Measurements from ENCODE around the gene GPR3. TPM values are rescaled to one million over a fixed set of nuclear protein-coding genes. Genes with fewer than 3 reads are reported as not detected.

GPR3 gene
- total and polyA plus RNA-seq, 2 of the 8 experiments (the other 6 are each of a cell fraction or from before 2014, with no cell fraction given): 9.9 to 26.5 TPM

- no peak overlapping the region for H3K4ac ChIP-seq (replicated peaks; ENCODE audit: insufficient read length, low read depth, low read length)
- no peaks in the 10 kb centered on the region for H3K27me3 ChIP-seq (replicated peaks in 1 of 4; ENCODE audit: control insufficient read depth in 3 of 4, extremely low read depth in 1 of 4, insufficient read depth in 3 of 4, low read length in 3 of 4)
- H3K4me2 ChIP-seq (ENCODE audit: insufficient read depth in 1 of 2, low read depth in 2 of 2, low read length in 2 of 2): no peak overlapping the region
- no peak overlapping the region for H4K91ac ChIP-seq (replicated peaks; ENCODE audit: insufficient read length, low read length)
- no peak overlapping the region for H2BK12ac ChIP-seq (ENCODE audit: low read depth, low read length)
- no peaks in the 10 kb centered on the region for H3K9me3 ChIP-seq (ENCODE audit: insufficient read depth in 2 of 2, low read depth in 1 of 2, low read length in 1 of 2)
- H3K18ac ChIP-seq (ENCODE audit: extremely low read depth, low read length): no peak overlapping the region
- H2BK5ac ChIP-seq (ENCODE audit: low read depth, low read length): no peak overlapping the region
- no peak overlapping the region for H2AFZ ChIP-seq (ENCODE audit: low read length)
- H2BK15ac ChIP-seq (ENCODE audit: low read length): no peak overlapping the region
- H3K23ac ChIP-seq (ENCODE audit: insufficient read length): no peak overlapping the region
- no peaks in the 10 kb centered on the region for H3K23me2 ChIP-seq (ENCODE audit: low read depth, low read length)
- WGBS, 2 experiments (ENCODE audit: extremely low coverage in 1 of 2, insufficient coverage in 1 of 2, insufficient read length in 1 of 2, insufficient replicate concordance in 2 of 2, low coverage in 1 of 2, low lambda C conversion rate in 2 of 2, missing lambda C conversion rate in 1 of 2): 84% methylated on average over 2 of the region's 2 CpGs; no CpG with 5 or more reads in 1 of the 2 experiments
- H3K79me1 ChIP-seq (ENCODE audit: low read depth, low read length): no peaks in the 10 kb centered on the region; the same call in 1 of the 2 replicates
- no peak overlapping the region for H2BK120ac ChIP-seq (replicated peaks; ENCODE audit: low read depth, low read length)
- no peak overlapping the region for H3K9ac ChIP-seq (replicated peaks in 1 of 4; ENCODE audit: extremely low read depth in 1 of 4, low read depth in 3 of 4, low read length in 3 of 4)
- no peak for FAIRE-seq
- no peak for DNase-seq (ENCODE audit: low read depth in 1 of 2, low spot score in 2 of 2)
- H4K5ac ChIP-seq (ENCODE audit: insufficient read length, low read depth, low read length): no peak overlapping the region
- peaks cover 0 to 6% (median 3%) of the 10 kb centered on the region in 4 experiments; a peak in 3 of 7 replicates for H3K4me1 ChIP-seq (replicated peaks in 1 of 4; ENCODE audit: control insufficient read depth in 3 of 4, insufficient read depth in 4 of 4, low read length in 3 of 4)
- H2AK5ac ChIP-seq (ENCODE audit: low read depth, low read length): no peak overlapping the region
- POLR2A ChIA-PET (ENCODE audit: partially characterized antibody): interaction anchor here (1.2 to 1.8 kb wide), 2 partner anchors 8 to 10 kb away, joined by 3 read pairs; no protein-coding TSS in a partner anchor
- no peak overlapping the region for H2BK20ac ChIP-seq (ENCODE audit: low read length)
- no peak overlapping the region for H3K56ac ChIP-seq (replicated peaks; ENCODE audit: insufficient read length, low read depth, low read length)
- no peak overlapping the region for H3K27ac ChIP-seq (ENCODE audit: low read depth, low read length)
- TF ChIP-seq KDM4A (IDR thresholded peaks at IDR 0.05; ENCODE audit: low read depth, low read length, severe bottlenecking) (no peak), NANOG (IDR thresholded peaks at IDR 0.05; ENCODE audit: insufficient read depth, low read depth, low read length, poor library complexity, severe bottlenecking) (no peak), SRF (IDR thresholded peaks at IDR 0.05; ENCODE audit: low read depth, low read length) (no peak)
- peaks cover 0 to 2% of the 10 kb centered on the region in 2 experiments for H4K20me1 ChIP-seq (replicated peaks in 1 of 2; ENCODE audit: control insufficient read depth in 1 of 2, insufficient read depth in 2 of 2, low read length in 2 of 2)
- H3K79me2 ChIP-seq (ENCODE audit: control insufficient read depth in 1 of 2, insufficient read depth in 2 of 2, low read length in 2 of 2): no peaks in the 10 kb centered on the region; a peak in 1 of 4 replicates
- H3K14ac ChIP-seq (ENCODE audit: insufficient read length): no peak overlapping the region
- no peak overlapping the region for H4K8ac ChIP-seq (ENCODE audit: extremely low read depth, insufficient read depth, low read length)
- peaks cover 21 to 71% (median 49%) of the 10 kb centered on the region in 4 experiments for H3K36me3 ChIP-seq (ENCODE audit: control insufficient read depth in 2 of 4, insufficient read depth in 4 of 4, low read length in 3 of 4)
- no peak overlapping the region for H3K4me3 ChIP-seq (ENCODE audit: extremely low read depth in 1 of 4, insufficient read depth in 2 of 4, low read depth in 3 of 4, low read length in 4 of 4)
- CTCF ChIA-PET (ENCODE audit: partially characterized antibody): interaction anchor here (0.8 to 37.8 kb wide), 13 partner anchors 9 to 252 kb away, joined by 3 to 863 read pairs (median 5); partner anchors contain the start of gene AHDC1
Measured at GRCh38 chr1:27410709-27411108, 18.3 kb downstream of the GPR3 start.

Measured in H1 (cell line).